ENCODE results near the gene FUS. TPM values are rescaled to one million over a fixed set of nuclear protein-coding genes. Genes with fewer than 3 reads are reported as not detected.
A peak's percentile ranks its signal among the peaks of the same experiment; 100 is the strongest.

FUS gene
- total RNA-seq (100 to 1,000 TPM; 621 to 671 TPM), polyA plus RNA-seq (163 TPM)

DNA sequence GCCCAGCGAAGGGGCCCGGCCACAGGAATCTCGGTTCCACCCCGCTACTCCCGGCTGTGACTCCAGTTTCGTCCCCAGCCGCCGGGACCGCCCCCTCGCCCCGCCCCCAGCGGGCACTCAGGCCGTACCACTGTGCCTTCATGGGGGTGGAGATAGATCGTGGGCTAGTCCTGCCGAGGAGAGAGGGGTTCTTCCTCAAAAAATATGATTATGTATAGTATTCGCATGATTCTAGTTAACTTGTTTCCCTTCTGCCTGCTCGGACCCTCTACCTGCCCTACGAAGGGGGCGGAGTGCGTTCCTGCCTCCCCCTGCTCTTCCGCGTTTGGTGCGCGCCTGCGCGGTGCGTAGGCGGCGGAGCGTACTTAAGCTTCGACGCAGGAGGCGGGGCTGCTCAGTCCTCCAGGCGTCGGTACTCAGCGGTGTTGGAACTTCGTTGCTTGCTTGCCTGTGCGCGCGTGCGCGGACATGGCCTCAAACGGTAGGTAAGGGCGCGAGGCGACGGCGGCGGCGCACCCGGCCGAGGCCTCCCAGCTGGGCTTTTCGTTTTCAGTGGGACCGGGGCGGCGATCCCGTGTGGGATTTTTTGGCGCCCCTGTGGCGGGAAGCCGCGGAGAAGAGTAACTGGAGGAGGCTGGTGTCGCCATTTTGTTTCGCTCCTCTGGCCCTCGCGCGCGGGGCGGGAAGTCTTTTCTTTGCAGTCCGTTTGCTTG lies at the start of gene FUS:
TSS of gene FUS (plus strand) at position 393 of the 713 bp plus-strand sequence. CDS start at position 469, 76 bp downstream.
- DNase-seq, result peak; percentile 86 to 95 (median 92)
- peak within 1 kb of the TSS; percentile 94 to 100 (median 96) for H3K27ac Mint-ChIP-seq
- H3K4me1 Mint-ChIP-seq, result peaks cover 53 to 70% (median 57%) of the 10 kb centered on the region in 3 donors
- peak within 1 kb of the TSS; percentile 85 for H3K4me3 ChIP-seq (ENCODE audit: low read length)
- H3K27me3 Mint-ChIP-seq, result peaks cover 0 to 8% of the 10 kb centered on the region in 2 donors
- H3K4me1 ChIP-seq (ENCODE audit: insufficient read depth, low read length), result peaks cover 62% of the 10 kb centered on the region
- peaks cover 7 to 44% (median 15%) of the 10 kb centered on the region in 3 donors for H3K36me3 Mint-ChIP-seq
- H3K9me3 ChIP-seq (ENCODE audit: low read length), result no peaks in the 10 kb centered on the region
- H3K27ac ChIP-seq (ENCODE audit: low read depth, low read length), result peak within 1 kb of the TSS; percentile 96
- peak within 1 kb of the TSS; percentile 90 to 100 (median 97) for H3K4me3 Mint-ChIP-seq
- ChIA-PET CTCF (interaction anchor here (1.1 to 5.6 kb wide), 6 partner anchors 14 to 689 kb away, joined by 3 to 44 read pairs (median 4); no protein-coding TSS in a partner anchor), POLR2A (interaction anchor here (0.6 to 4.8 kb wide), 18 partner anchors 10 to 694 kb away, joined by 3 to 72 read pairs (median 6); partner anchors contain the start of genes ARMC5, BCKDK, KAT8 and PYCARD)
- peaks cover 0 to 3% (median 0%) of the 10 kb centered on the region in 5 donors for H3K9me3 Mint-ChIP-seq
- H3K36me3 ChIP-seq (ENCODE audit: insufficient read depth, low read length), result peaks cover 27% of the 10 kb centered on the region
- no peaks in the 10 kb centered on the region for H3K27me3 ChIP-seq (ENCODE audit: insufficient read depth, low read length, poor library complexity, severe bottlenecking)

DNA sequence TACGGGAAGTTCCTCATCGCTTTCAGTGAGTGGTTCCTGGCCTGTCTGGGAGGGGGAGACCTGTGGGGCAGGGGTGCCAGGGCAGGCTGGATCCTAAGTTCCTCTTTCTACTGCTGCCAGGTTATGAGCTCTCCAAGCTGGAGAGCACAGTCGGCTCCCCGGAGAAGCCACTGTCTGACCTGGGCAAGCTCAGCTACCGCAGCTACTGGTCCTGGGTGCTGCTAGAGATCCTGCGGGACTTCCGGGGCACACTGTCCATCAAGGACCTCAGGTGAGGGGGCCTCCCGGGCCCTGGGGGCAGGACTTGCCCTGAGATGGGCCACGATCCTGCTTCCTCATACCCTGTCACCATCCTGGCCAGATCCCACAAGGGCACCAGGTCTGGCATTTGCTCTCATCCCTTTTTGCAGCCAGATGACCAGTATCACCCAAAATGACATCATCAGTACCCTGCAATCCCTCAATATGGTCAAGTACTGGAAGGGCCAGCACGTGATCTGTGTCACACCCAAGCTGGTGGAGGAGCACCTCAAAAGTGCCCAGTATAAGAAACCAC lies 49.5 kb upstream of the FUS start:
- H3K9me3 Mint-ChIP-seq, result no peaks in the 10 kb centered on the region
- Histone ChIP-seq H3K36me3 (ENCODE audit: insufficient read depth, low read length) (peaks cover 5% of the 10 kb centered on the region), H3K4me3 (ENCODE audit: low read length) (no peak overlapping the region), H3K27me3 (ENCODE audit: insufficient read depth, low read length, poor library complexity, severe bottlenecking) (no peaks in the 10 kb centered on the region), H3K27ac (ENCODE audit: low read depth, low read length) (no peak overlapping the region), H3K4me1 (ENCODE audit: insufficient read depth, low read length) (no peaks in the 10 kb centered on the region), H3K9me3 (ENCODE audit: low read length) (no peaks in the 10 kb centered on the region)
- no peak overlapping the region for H3K27ac Mint-ChIP-seq
- H3K36me3 Mint-ChIP-seq, result peaks cover 0 to 74% (median 15%) of the 10 kb centered on the region in 3 donors
- H3K4me3 Mint-ChIP-seq, result no peak overlapping the region
- CTCF ChIA-PET, result interaction anchor here (0.8 to 3.8 kb wide), 4 partner anchors 9 to 16 kb away, joined by 3 to 21 read pairs (median 6); no protein-coding TSS in a partner anchor
- H3K4me1 Mint-ChIP-seq, result peaks cover 0 to 2% (median 0%) of the 10 kb centered on the region in 3 donors
- DNase-seq, result no peak
- peaks cover 0 to 2% of the 10 kb centered on the region in 2 donors for H3K27me3 Mint-ChIP-seq
- POLR2A ChIA-PET, result interaction anchor here (1.1 kb wide), 1 partner anchor 13 kb away, joined by 3 read pairs; the partner anchor contains the start of gene KAT8

DNA sequence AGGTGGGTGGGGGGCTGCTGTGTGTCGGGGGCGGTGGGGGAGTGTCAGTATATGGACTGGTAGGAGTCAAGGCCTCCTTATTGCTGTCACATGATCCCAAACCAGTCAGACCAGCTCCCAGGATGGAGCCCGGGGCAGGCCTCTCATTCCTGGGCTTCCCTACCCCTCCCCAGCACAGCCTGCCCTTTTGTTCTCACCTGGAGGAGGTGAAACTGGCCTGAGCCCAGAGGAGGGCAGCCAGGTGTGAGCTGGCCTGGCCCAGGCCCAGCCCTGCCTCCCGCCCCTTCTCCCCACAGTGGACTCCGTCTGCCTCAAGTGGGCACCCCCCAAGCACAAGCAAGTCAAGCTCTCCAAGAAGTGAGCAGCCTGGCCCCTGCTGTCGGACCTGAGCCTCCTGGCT lies 49.0 kb upstream of the FUS start:
- CTCF ChIA-PET, result interaction anchor here (1.0 to 2.0 kb wide), 2 partner anchors 11 to 15 kb away, joined by 3 to 9 read pairs; no protein-coding TSS in a partner anchor
- Mint-ChIP-seq H3K4me3 (no peak overlapping the region), H3K27me3 (peaks cover 0 to 2% of the 10 kb centered on the region in 2 donors), H3K36me3 (peaks cover 0 to 71% (median 13%) of the 10 kb centered on the region in 3 donors), H3K27ac (peak overlapping the region in 1 of 8 donors; percentile 36), H3K9me3 (no peaks in the 10 kb centered on the region), H3K4me1 (peaks cover 0 to 2% (median 0%) of the 10 kb centered on the region in 3 donors)
- Histone ChIP-seq H3K27me3 (ENCODE audit: insufficient read depth, low read length, poor library complexity, severe bottlenecking) (no peaks in the 10 kb centered on the region), H3K4me3 (ENCODE audit: low read length) (no peak overlapping the region), H3K9me3 (ENCODE audit: low read length) (no peaks in the 10 kb centered on the region), H3K36me3 (ENCODE audit: insufficient read depth, low read length) (peaks cover 5% of the 10 kb centered on the region), H3K27ac (ENCODE audit: low read depth, low read length) (no peak overlapping the region), H3K4me1 (ENCODE audit: insufficient read depth, low read length) (no peaks in the 10 kb centered on the region)
- POLR2A ChIA-PET, result interaction anchor here (1.1 kb wide), 1 partner anchor 14 kb away, joined by 3 read pairs; the partner anchor contains the start of gene KAT8
- no peak for DNase-seq

DNA sequence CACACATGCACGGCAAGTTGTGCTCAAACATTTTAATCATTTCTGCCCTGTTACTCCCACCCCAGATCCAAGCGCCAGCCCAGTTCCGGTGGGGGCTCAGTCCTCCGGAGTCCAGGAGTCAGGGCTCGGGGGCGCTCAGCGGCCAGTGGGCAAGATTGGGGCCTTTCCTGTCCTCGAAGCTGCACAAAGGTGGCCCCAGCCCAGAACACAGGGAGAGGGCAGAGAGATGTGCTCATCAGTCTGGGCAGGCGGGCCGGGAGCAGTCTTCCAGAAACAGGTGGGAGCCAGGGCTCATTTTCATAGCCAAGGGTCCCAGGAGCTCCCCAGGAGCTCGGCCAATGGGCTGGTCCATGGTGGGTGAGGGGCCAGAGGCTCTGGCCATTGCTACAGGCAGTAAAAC lies 48.5 kb upstream of the FUS start:
- Histone ChIP-seq H3K9me3 (ENCODE audit: low read length) (no peaks in the 10 kb centered on the region), H3K27ac (ENCODE audit: low read depth, low read length) (no peak overlapping the region), H3K27me3 (ENCODE audit: insufficient read depth, low read length, poor library complexity, severe bottlenecking) (no peaks in the 10 kb centered on the region), H3K36me3 (ENCODE audit: insufficient read depth, low read length) (peaks cover 5% of the 10 kb centered on the region), H3K4me1 (ENCODE audit: insufficient read depth, low read length) (no peaks in the 10 kb centered on the region), H3K4me3 (ENCODE audit: low read length) (no peak overlapping the region)
- ChIA-PET POLR2A (interaction anchor here (1.1 kb wide), 1 partner anchor 14 kb away, joined by 3 read pairs; the partner anchor contains the start of gene KAT8), CTCF (interaction anchor here (2.0 kb wide), 1 partner anchor 11 kb away, joined by 9 read pairs; no protein-coding TSS in a partner anchor)
- no peak overlapping the region for H3K4me3 Mint-ChIP-seq
- H3K4me1 Mint-ChIP-seq, result peaks cover 0 to 2% (median 0%) of the 10 kb centered on the region in 3 donors
- H3K9me3 Mint-ChIP-seq, result no peaks in the 10 kb centered on the region
- peaks cover 0 to 65% (median 11%) of the 10 kb centered on the region in 3 donors for H3K36me3 Mint-ChIP-seq
- peaks cover 0 to 2% of the 10 kb centered on the region in 2 donors for H3K27me3 Mint-ChIP-seq
- no peak overlapping the region for H3K27ac Mint-ChIP-seq
- no peak for DNase-seq

DNA sequence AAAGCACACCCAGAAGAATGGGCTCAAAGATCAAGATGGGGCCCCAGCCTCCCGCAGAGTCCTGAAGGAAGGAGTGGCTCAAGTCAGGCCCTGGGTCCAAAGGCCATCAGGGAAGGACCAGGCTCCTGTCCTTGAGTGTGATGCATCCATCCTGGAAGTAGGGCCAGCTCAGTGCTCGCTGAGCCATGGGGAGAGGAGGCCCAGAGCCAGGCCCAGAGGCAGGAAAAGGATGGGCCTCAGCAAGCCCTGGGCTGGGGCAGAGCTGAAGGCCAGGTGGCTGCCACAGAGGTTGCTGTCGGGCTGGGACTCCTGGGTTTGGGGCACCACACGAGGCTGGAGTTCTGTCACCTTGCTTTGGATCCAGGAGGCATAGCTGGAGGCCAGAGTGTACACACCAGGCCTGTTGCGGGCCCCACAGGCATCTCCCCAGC lies 48.1 kb upstream of the FUS start:
- Mint-ChIP-seq H3K4me3 (no peak overlapping the region), H3K4me1 (peaks cover 0 to 2% (median 0%) of the 10 kb centered on the region in 3 donors), H3K27me3 (peaks cover 0 to 2% of the 10 kb centered on the region in 2 donors), H3K27ac (no peak overlapping the region), H3K9me3 (no peaks in the 10 kb centered on the region), H3K36me3 (peaks cover 0 to 63% (median 11%) of the 10 kb centered on the region in 3 donors)
- no peak overlapping the region for H3K4me3 ChIP-seq (ENCODE audit: low read length)
- CTCF ChIA-PET, result interaction anchor here (2.0 kb wide), 1 partner anchor 10 kb away, joined by 9 read pairs; no protein-coding TSS in a partner anchor
- no peaks in the 10 kb centered on the region for H3K27me3 ChIP-seq (ENCODE audit: insufficient read depth, low read length, poor library complexity, severe bottlenecking)
- peaks cover 5% of the 10 kb centered on the region for H3K36me3 ChIP-seq (ENCODE audit: insufficient read depth, low read length)
- H3K4me1 ChIP-seq (ENCODE audit: insufficient read depth, low read length), result no peaks in the 10 kb centered on the region
- no peak for DNase-seq
- H3K27ac ChIP-seq (ENCODE audit: low read depth, low read length), result no peak overlapping the region
- H3K9me3 ChIP-seq (ENCODE audit: low read length), result no peaks in the 10 kb centered on the region
- POLR2A ChIA-PET, result interaction anchor here (0.5 kb wide), 1 partner anchor 85 kb away, joined by 3 read pairs; no protein-coding TSS in a partner anchor

DNA sequence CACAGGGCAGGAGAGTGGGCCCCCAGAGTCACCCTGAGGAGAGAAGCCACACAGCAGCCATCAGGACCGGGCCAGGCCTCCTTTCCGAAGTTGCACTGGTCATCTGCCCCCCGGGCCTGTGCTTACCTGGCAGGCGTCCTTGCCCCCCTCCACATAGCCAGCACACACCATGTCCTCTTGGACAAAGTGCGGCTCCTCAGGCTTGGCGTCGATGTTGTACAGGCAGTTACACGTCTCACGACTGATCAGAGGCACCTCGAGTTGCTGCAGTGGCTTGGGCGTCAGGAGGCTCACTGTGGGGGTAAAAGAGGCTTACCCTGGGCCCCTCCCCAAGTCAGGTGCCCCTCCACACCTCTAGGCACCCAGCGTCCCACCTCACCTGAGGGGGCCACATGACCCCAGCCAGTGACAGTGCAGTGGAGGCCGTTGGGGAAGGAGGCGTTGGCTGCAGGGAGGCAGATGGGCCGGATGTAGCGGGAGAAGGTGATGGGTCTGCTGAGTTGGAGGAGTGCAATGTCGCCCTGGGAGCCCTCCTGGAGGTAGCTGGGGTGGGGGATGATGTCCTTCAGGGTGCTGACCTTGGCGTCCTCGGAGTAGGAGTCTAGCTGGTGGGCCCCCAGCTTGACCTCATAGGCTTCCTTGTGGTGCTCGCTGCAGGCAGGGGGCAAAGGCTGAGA lies 47.5 kb upstream of the FUS start:
- H3K27me3 ChIP-seq (ENCODE audit: insufficient read depth, low read length, poor library complexity, severe bottlenecking), result no peaks in the 10 kb centered on the region
- ChIA-PET POLR2A (interaction anchor here (0.5 kb wide), 1 partner anchor 85 kb away, joined by 3 read pairs; no protein-coding TSS in a partner anchor), CTCF (interaction anchor here (1.0 to 2.0 kb wide), 2 partner anchors 10 kb away, joined by 9 read pairs; no protein-coding TSS in a partner anchor)
- Mint-ChIP-seq H3K27me3 (peaks cover 0 to 2% of the 10 kb centered on the region in 2 donors), H3K36me3 (peaks cover 0 to 58% (median 11%) of the 10 kb centered on the region in 3 donors), H3K9me3 (no peaks in the 10 kb centered on the region), H3K4me3 (no peak overlapping the region), H3K27ac (no peak overlapping the region), H3K4me1 (peaks cover 0 to 2% (median 0%) of the 10 kb centered on the region in 3 donors)
- H3K4me1 ChIP-seq (ENCODE audit: insufficient read depth, low read length), result no peaks in the 10 kb centered on the region
- H3K27ac ChIP-seq (ENCODE audit: low read depth, low read length), result no peak overlapping the region
- peaks cover 5% of the 10 kb centered on the region for H3K36me3 ChIP-seq (ENCODE audit: insufficient read depth, low read length)
- no peak overlapping the region for H3K4me3 ChIP-seq (ENCODE audit: low read length)
- no peaks in the 10 kb centered on the region for H3K9me3 ChIP-seq (ENCODE audit: low read length)
- DNase-seq, result no peak

DNA sequence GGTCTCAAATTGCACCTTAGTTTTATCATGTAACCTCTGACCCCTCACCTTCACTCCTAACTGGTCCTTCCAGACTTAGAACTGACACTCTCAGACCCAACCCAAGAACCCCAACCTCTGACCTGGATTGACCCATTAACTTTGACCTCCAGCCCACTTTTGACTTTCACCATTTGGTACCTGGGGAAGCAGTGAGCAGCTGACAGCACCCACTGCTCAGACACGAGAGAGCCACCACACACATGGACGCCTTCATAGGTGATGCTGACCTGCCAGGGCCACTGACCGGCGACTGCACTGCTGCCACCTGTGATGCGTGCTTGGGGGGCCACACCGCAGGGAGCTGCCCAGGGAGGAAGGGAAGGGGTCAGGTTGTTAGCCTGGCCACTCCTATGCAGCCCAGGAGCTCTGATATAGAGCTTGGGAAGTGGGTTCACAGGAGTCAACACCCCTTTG lies 46.9 kb upstream of the FUS start:
- ChIA-PET CTCF (interaction anchor here (1.0 kb wide), 1 partner anchor 9 kb away, joined by 9 read pairs; no protein-coding TSS in a partner anchor), POLR2A (no interaction called here)
- no peak overlapping the region for H3K4me3 Mint-ChIP-seq
- H3K9me3 ChIP-seq (ENCODE audit: low read length), result no peaks in the 10 kb centered on the region
- H3K27ac ChIP-seq (ENCODE audit: low read depth, low read length), result no peak overlapping the region
- no peaks in the 10 kb centered on the region for H3K36me3 ChIP-seq (ENCODE audit: insufficient read depth, low read length)
- H3K27me3 ChIP-seq (ENCODE audit: insufficient read depth, low read length, poor library complexity, severe bottlenecking), result no peaks in the 10 kb centered on the region
- H3K4me3 ChIP-seq (ENCODE audit: low read length), result no peak overlapping the region
- no peaks in the 10 kb centered on the region for H3K4me1 ChIP-seq (ENCODE audit: insufficient read depth, low read length)
- H3K27ac Mint-ChIP-seq, result peak overlapping the region in 1 of 8 donors; percentile 23
- peaks cover 0 to 2% of the 10 kb centered on the region in 2 donors for H3K27me3 Mint-ChIP-seq
- no peaks in the 10 kb centered on the region for H3K9me3 Mint-ChIP-seq
- peaks cover 0 to 52% (median 6%) of the 10 kb centered on the region in 3 donors for H3K36me3 Mint-ChIP-seq
- no peak for DNase-seq
- peaks cover 0 to 2% (median 0%) of the 10 kb centered on the region in 3 donors for H3K4me1 Mint-ChIP-seq

Data from CD8-positive, alpha-beta memory T cell (primary cell).